Lower leg skin (tissue), 3 donors: Measurements from ENCODE around the gene SUMO4.

ENCODE experiments used
- POLR2A ChIP-seq, 2 donors: fragments of 450-650 bp; IDR thresholded peaks; one replicate each; pipeline ENCODE4 v1.6.1; 2016 to 2017; ENCODE audit warnings: antibody characterized with exemption in 2 of 2, mild to moderate bottlenecking in 1 of 2, moderate library complexity in 1 of 2
- TF ChIP-seq, protein P1 (sequence below), 3 donors: fragments of 450-650 bp; IDR thresholded peaks; one replicate each; pipeline ENCODE4 v1.5.1; 2016; ENCODE audit warnings: antibody characterized with exemption in 3 of 3, mild to moderate bottlenecking in 3 of 3, moderate library complexity in 2 of 3

DNA sequence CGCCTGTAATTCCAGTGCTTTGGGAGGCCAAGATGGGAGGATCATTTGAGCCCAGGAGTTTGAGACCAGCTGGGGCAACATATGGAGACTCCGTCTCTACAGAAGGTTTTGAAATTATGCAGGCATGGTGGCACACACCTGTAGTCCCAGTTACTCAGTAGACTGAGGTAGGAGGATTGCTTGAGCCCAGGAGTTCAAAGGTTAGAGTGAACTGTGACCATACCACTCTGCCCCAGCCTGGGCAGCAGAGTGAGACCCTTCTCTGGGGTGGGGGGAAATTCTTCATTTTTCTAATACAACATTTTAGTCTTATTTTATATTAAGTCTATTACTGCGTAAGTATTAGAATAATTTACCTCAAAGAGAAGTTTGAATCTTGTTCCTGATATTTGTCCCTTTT, 20.1 kb upstream of the SUMO4 start:
- TF ChIP-seq POLR2A (IDR thresholded peaks at IDR 0.05): no peak
- TF ChIP-seq, protein P1, sequence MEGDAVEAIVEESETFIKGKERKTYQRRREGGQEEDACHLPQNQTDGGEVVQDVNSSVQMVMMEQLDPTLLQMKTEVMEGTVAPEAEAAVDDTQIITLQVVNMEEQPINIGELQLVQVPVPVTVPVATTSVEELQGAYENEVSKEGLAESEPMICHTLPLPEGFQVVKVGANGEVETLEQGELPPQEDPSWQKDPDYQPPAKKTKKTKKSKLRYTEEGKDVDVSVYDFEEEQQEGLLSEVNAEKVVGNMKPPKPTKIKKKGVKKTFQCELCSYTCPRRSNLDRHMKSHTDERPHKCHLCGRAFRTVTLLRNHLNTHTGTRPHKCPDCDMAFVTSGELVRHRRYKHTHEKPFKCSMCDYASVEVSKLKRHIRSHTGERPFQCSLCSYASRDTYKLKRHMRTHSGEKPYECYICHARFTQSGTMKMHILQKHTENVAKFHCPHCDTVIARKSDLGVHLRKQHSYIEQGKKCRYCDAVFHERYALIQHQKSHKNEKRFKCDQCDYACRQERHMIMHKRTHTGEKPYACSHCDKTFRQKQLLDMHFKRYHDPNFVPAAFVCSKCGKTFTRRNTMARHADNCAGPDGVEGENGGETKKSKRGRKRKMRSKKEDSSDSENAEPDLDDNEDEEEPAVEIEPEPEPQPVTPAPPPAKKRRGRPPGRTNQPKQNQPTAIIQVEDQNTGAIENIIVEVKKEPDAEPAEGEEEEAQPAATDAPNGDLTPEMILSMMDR (IDR thresholded peaks at IDR 0.05): no peak
